GM23248 (cell line): ENCODE results near the gene RSPH3. TPM values are rescaled to one million over a fixed set of nuclear protein-coding genes. Genes with fewer than 3 reads are reported as not detected.
"Not testable (repeated sequence)": the region's sequence is repeated elsewhere in the genome, so short reads cannot be mapped to it uniquely, and the experiment has no call there.

Experiments used
- DNase-seq: peaks from one replicate; pipeline ENCODE4 v3.0.0-alpha.2; 2015
- H2AFZ ChIP-seq: fragments of 200-600 bp; sonication (generic); 2 replicates; pipeline ENCODE4 v1.6.1; 2016; ENCODE audit warnings: antibody characterized with exemption
- H3F3A ChIP-seq: fragments of 200-600 bp; sonication (generic); 2 replicates; pipeline ENCODE4 v1.6.1; 2016; ENCODE audit warnings: mild to moderate bottlenecking, antibody characterized with exemption, mixed run types; ENCODE audit not compliant: insufficient read depth
- H3K27ac ChIP-seq: fragments of 200-600 bp; sonication (generic); 2 replicates; pipeline ENCODE4 v1.5.1; 2016; ENCODE audit warnings: mild to moderate bottlenecking
- H3K27me3 ChIP-seq: fragments of 200-600 bp; sonication (generic); replicated peaks from 2 replicates; pipeline ENCODE4 v1.6.1; 2016; ENCODE audit warnings: mild to moderate bottlenecking; ENCODE audit not compliant: insufficient read depth
- H3K36me3 ChIP-seq: fragments of 200-600 bp; sonication (generic); 2 replicates; pipeline ENCODE4 v1.6.1; 2016; ENCODE audit warnings: low read depth, mild to moderate bottlenecking
- H3K4me1 ChIP-seq: fragments of 200-600 bp; sonication (generic); 2 replicates; pipeline ENCODE4 v1.6.1; 2016; ENCODE audit warnings: mild to moderate bottlenecking; ENCODE audit not compliant: insufficient read depth
- H3K4me2 ChIP-seq: fragments of 200-600 bp; sonication (generic); one replicate; pipeline ENCODE4 v1.6.1; 2016; ENCODE audit warnings: mild to moderate bottlenecking; ENCODE audit not compliant: unreplicated experiment
- H3K4me3 ChIP-seq: fragments of 200-600 bp; sonication (generic); 2 replicates; pipeline ENCODE4 v1.5.1; 2016; ENCODE audit warnings: mild to moderate bottlenecking
- H3K79me2 ChIP-seq: fragments of 200-600 bp; sonication (generic); 2 replicates; pipeline ENCODE4 v1.6.1; 2016; ENCODE audit warnings: mild to moderate bottlenecking; ENCODE audit not compliant: insufficient read depth
- H3K9ac ChIP-seq: fragments of 200-600 bp; sonication (generic); 2 replicates; pipeline ENCODE4 v1.6.1; 2016; ENCODE audit warnings: mild to moderate bottlenecking
- H3K9me2 ChIP-seq: fragments of 200-600 bp; sonication (generic); 2 replicates; pipeline ENCODE4 v1.6.1; 2016; ENCODE audit warnings: mixed run types, mild to moderate bottlenecking, moderate library complexity; ENCODE audit not compliant: insufficient read depth
- H3K9me3 ChIP-seq: fragments of 200-600 bp; sonication (generic); one replicate; pipeline ENCODE4 v1.6.1; 2017; ENCODE audit warnings: low read depth
- H4K20me1 ChIP-seq: fragments of 200-600 bp; sonication (generic); 2 replicates; pipeline ENCODE4 v1.6.0; 2016; ENCODE audit not compliant: insufficient read depth
- EZH2 ChIP-seq: fragments of 200-600 bp; sonication (generic); IDR thresholded peaks from 2 replicates; pipeline ENCODE4 v1.6.1; 2018; ENCODE audit warnings: antibody characterized with exemption, mild to moderate bottlenecking; ENCODE audit not compliant: insufficient read depth, poor library complexity, severe bottlenecking
- EZH2phosphoT487 ChIP-seq: fragments of 200-600 bp; sonication (generic); IDR thresholded peaks from 2 replicates; pipeline ENCODE4 v1.6.1; 2018; ENCODE audit warnings: antibody characterized with exemption, moderate library complexity, mild to moderate bottlenecking, low read depth; ENCODE audit not compliant: insufficient read depth
- WGBS, 2 experiments: methylation state at CpG; one replicate each; pipeline ENCODE4 v1.1.6; 2015 to 2017; ENCODE audit warnings: low lambda C conversion rate in 2 of 2, low coverage in 1 of 2; ENCODE audit errors: missing lambda C conversion rate in 2 of 2; 5-methylcytosine and 5-hydroxymethylcytosine counted together
- in situ Hi-C: fragments of 300-500 bp; cut with MboI; formaldehyde crosslinking; loops from 2 replicates; pipeline ENCODE4 v1.15.0; 2020
- polyA plus RNA-seq: library from polyadenylated mRNA; unstranded; fragments of >200 nt; fragmentation: Nextera tagmentation; extraction: Ambion mirVana; gene quantifications from 2 replicates; pipeline ENCODE4 v1.2.1, GENCODE V29; 2016
- total RNA-seq: library from RNA; depleted of rRNA; stranded (reverse); fragments of >200 nt; shearing (Covaris generic); gene quantifications from 2 replicates; pipeline ENCODE4 v1.2.3, GENCODE V29; 2014

RSPH3 gene
- total and polyA plus RNA-seq, 2 experiments from 2014 or later = 7.2 to 15.1 TPM

DNA sequence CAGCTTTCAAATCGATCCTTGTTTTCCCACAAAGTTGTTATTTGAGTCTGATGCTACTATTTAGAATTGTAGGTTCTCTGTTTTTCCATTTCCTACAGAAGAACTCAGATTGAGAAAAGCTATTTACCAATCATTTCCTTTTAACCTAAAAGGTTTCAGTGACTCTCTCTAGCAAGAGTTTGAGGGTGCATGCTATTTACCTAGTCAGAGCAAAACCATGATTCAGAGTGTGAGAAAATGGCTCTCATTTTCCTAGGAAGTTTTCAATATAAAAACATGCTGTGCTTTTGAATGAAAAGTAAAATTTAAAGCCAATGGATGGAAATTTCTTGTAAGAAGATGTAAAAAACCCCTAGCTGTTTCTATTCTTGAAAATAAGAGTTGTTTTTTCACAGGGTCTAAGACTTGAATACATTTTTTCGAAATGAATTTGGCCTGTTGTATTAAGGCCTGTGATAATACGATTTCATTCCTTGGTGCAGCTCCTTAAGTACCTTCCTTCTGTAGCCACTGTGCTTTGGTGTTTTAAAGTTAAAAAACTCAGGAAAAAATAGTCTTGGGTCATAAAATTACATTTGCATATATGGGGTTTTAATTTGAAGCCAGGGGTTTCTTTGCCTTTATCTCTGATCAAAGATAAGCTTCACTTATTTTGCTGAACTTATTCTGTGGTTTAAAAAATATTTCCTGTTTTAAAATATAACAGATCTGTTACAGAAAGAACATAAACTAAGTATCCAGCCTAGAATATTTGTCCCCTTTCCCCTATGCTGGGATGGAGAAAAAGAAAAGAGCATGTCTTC is 18.0 kb upstream of the RSPH3 start:
- WGBS, 2 experiments = 82 to 87% methylated on average over 3 of the region's 3 CpGs
- TF ChIP-seq EZH2phosphoT487 (no peak), EZH2 (no peak)
- Histone ChIP-seq H3K9ac (no peak overlapping the region), H3K27ac (no peak overlapping the region), H3K9me2 (no peaks in the 10 kb centered on the region), H3K9me3 (no peaks in the 10 kb centered on the region), H3K4me1 (no peaks in the 10 kb centered on the region), H3K4me2 (no peak overlapping the region), H4K20me1 (no peaks in the 10 kb centered on the region), H3K27me3 (no peaks in the 10 kb centered on the region), H3F3A (no peaks in the 10 kb centered on the region), H3K4me3 (no peak overlapping the region), H2AFZ (no peak overlapping the region), H3K79me2 (no peaks in the 10 kb centered on the region), H3K36me3 (no peaks in the 10 kb centered on the region)
- no peak for DNase-seq
- in situ Hi-C loops = no loop called here

DNA sequence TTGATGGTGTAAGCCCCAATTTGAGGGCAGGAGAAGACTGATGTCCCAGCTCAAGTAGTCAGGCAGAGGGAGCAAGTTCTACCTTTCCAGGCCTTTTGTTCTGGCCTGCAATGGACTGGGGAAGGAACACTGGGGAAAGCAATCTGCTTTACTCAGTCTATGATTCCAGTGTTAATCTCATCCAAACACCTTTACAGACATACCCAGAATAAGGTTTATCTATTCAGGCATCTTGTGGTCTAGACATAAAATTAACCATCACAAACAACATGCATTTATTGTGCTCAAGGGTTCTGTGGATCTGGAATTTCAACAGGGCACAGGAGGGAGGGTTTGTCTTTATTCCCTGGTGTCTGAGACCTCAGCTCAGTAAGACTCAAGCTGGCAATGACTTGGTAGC is 14.4 kb upstream of the RSPH3 start:
- Histone ChIP-seq H3K4me1 (no peaks in the 10 kb centered on the region), H3K79me2 (no peaks in the 10 kb centered on the region), H3K36me3 (no peaks in the 10 kb centered on the region), H3K27me3 (no peaks in the 10 kb centered on the region), H3K27ac (no peak overlapping the region), H3K9ac (no peak overlapping the region), H3K4me2 (no peak overlapping the region), H4K20me1 (no peaks in the 10 kb centered on the region), H2AFZ (no peak overlapping the region), H3F3A (no peaks in the 10 kb centered on the region), H3K9me3 (no peaks in the 10 kb centered on the region), H3K9me2 (no peaks in the 10 kb centered on the region), H3K4me3 (no peak overlapping the region)
- no peak for DNase-seq
- TF ChIP-seq EZH2 (no peak), EZH2phosphoT487 (no peak)
- in situ Hi-C loops = no loop called here

DNA sequence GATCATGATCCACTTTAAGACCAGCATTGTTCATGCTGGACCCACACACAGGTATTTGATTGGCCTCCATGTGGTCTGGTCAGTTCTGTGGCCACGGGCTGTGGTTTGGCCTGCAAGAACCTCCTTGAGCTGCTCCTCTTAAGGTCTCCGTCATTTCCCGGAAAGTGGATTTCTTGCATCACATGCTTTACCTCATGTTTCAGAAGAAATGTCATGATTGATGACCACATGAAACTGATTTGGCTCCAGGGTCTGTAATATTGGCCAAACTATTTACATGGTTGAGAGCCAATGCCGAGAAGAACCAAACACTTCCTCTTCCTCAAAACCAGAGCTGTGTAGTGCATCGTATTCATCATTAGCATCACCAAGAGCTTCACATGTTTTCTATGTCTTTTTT is 13.2 kb upstream of the RSPH3 start:
- Histone ChIP-seq H3K4me3 (no peak overlapping the region), H3K27me3 (no peaks in the 10 kb centered on the region), H3K4me1 (no peaks in the 10 kb centered on the region), H3K36me3 (no peaks in the 10 kb centered on the region), H4K20me1 (no peaks in the 10 kb centered on the region), H3K4me2 (no peak overlapping the region), H3K79me2 (no peaks in the 10 kb centered on the region), H3K9me2 (no peaks in the 10 kb centered on the region), H3K27ac (no peak overlapping the region), H3K9ac (no peak overlapping the region), H3K9me3 (no peaks in the 10 kb centered on the region), H2AFZ (no peak overlapping the region), H3F3A (no peaks in the 10 kb centered on the region)
- in situ Hi-C loops = no loop called here
- 56 to 57% methylated on average over 5 of the region's 5 CpGs for WGBS, 2 experiments
- no peak for DNase-seq
- no peak for TF ChIP-seq EZH2
- no peak for TF ChIP-seq EZH2phosphoT487

DNA sequence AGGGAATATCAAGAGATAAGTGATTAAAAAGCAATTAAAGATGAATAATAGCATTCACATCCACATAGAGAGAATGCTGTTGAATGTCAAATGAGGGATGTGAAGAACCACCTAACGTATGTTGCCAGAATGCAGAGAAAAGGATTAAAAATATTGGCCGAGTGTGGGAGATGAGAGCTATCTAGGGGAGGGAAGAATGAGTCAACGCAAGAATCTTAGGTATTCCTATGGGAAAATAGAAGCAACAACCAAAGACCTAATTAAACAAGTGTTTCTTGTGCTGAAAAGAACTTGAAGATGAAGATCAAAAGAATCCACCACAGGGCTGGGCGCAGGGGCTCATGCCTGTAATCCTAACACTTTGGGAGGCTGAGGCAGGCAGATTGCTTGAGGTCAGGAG is 12.2 kb upstream of the RSPH3 start:
- no peaks in the 10 kb centered on the region for H3F3A ChIP-seq
- no peaks in the 10 kb centered on the region for H3K9me2 ChIP-seq
- no peak overlapping the region for H3K27ac ChIP-seq
- TF ChIP-seq EZH2 (no peak), EZH2phosphoT487 (no peak)
- DNase-seq = peak; percentile 9
- in situ Hi-C loops = no loop called here
- H4K20me1 ChIP-seq = no peaks in the 10 kb centered on the region
- WGBS, 2 experiments = 84 to 96% methylated on average over 4 of the region's 4 CpGs
- H3K36me3 ChIP-seq = no peaks in the 10 kb centered on the region
- no peak overlapping the region for H3K9ac ChIP-seq
- no peaks in the 10 kb centered on the region for H3K79me2 ChIP-seq
- H3K9me3 ChIP-seq = no peaks in the 10 kb centered on the region
- no peak overlapping the region for H2AFZ ChIP-seq
- H3K27me3 ChIP-seq = no peaks in the 10 kb centered on the region
- no peak overlapping the region for H3K4me2 ChIP-seq
- no peaks in the 10 kb centered on the region for H3K4me1 ChIP-seq
- no peak overlapping the region for H3K4me3 ChIP-seq

DNA sequence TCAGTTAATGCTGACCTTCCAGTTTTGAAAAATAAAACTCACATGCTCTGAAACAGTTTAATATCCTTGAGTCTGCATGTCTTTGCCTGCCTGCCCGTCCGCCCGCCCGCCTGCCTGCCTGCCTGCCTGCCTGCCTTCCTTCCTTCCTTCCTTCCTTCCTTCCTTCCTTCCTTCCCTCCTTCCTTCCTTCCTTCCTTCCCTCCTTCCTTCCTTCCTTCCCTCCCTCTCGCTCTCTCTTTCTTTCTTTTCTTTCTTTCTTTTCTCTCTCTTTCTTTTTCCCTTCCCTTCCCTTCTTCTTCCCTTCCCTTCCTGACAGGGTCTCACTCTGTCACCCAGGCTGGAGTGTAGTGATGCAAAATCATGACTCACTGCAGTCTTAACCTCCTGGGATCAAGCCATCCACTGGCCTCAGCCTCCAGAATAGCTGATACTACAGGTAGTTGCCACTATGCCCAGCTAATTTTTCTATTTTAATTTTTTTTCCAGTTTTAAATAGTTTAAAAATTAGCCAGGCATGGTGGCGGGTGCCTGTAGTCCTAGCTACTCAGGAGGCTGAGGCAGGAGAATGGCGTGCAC is 10.1 kb upstream of the RSPH3 start:
- H2AFZ ChIP-seq, H3F3A ChIP-seq, H3K9me2 ChIP-seq, H3K9me3 ChIP-seq, H3K4me2 ChIP-seq, H3K4me3 ChIP-seq, H3K27me3 ChIP-seq, H3K27ac ChIP-seq, H3K4me1 ChIP-seq, H3K36me3 ChIP-seq, H3K9ac ChIP-seq, H4K20me1 ChIP-seq, H3K79me2 ChIP-seq, in situ Hi-C loops: not testable (repeated sequence)
- DNase-seq = peak; percentile 31
- 79 to 83% methylated on average over 5 to 7 of the region's 7 CpGs for WGBS, 2 experiments
